22Rv1 (cell line): ENCODE results near the gene BNC2.

Experiments used
- H3K27ac ChIP-seq: fragments of 450-650 bp; 2 replicates; pipeline ENCODE4 v1.5.1; 2017
- ZFX ChIP-seq: fragments of 450-650 bp; IDR thresholded peaks from 2 replicates; pipeline ENCODE4 v1.6.1; 2017; ENCODE audit warnings: antibody characterized with exemption, borderline replicate concordance
- TF ChIP-seq, protein P1 (sequence below): fragments of 450-650 bp; IDR thresholded peaks from 2 replicates; pipeline ENCODE4 v1.5.1; 2017; ENCODE audit warnings: mild to moderate bottlenecking

Gene BNC2

DNA sequence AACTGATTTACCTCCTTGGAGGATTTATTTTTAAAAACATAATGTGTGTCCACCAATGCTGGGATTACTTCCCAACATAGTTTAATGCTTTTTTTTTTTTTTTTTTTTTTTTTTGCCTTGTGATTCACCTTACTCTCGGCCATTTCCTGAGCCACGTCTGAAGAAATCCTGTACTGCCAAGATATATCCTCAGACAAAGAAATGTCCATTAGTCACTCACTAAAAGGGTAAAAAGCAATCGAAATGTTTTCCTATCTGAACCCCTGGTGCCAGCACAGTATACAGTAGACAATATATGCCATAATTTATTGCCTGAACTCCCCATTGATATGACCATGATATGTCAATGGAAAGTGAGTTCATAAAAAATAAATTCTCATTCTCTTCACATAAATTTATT lies 344.1 kb downstream of the BNC2 start:
- TF ChIP-seq ZFX = no peak
- TF ChIP-seq, protein P1, sequence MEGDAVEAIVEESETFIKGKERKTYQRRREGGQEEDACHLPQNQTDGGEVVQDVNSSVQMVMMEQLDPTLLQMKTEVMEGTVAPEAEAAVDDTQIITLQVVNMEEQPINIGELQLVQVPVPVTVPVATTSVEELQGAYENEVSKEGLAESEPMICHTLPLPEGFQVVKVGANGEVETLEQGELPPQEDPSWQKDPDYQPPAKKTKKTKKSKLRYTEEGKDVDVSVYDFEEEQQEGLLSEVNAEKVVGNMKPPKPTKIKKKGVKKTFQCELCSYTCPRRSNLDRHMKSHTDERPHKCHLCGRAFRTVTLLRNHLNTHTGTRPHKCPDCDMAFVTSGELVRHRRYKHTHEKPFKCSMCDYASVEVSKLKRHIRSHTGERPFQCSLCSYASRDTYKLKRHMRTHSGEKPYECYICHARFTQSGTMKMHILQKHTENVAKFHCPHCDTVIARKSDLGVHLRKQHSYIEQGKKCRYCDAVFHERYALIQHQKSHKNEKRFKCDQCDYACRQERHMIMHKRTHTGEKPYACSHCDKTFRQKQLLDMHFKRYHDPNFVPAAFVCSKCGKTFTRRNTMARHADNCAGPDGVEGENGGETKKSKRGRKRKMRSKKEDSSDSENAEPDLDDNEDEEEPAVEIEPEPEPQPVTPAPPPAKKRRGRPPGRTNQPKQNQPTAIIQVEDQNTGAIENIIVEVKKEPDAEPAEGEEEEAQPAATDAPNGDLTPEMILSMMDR = no peak
- no peak overlapping the region for H3K27ac ChIP-seq

- TF ChIP-seq, protein P1 = no peak
- no peak for TF ChIP-seq ZFX
These were observed 345.6 kb downstream of the BNC2 start for GRCh38 chr9:16524823-16525222.

DNA sequence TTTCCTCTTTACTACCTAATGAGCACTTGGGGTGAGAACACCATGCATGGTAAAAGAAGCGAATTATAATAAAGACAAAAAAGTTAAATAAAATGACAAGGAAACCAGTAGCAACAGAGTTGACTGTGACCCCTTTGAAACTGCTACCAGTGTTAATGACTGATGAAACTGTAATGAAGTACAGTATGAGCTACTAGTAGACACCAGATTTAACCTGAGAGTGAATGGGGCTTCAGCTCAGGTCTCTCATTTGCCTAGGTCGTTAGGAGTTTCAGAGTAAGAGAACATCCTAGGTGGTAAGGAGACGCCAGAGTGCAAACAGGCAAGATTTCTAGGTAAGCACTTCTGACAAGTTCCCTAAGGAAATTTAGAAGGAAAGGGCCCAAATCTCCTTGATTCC lies 346.4 kb downstream of the BNC2 start:
- no peak for TF ChIP-seq ZFX
- TF ChIP-seq, protein P1 = no peak
- no peak overlapping the region for H3K27ac ChIP-seq

More at GRCh38 chr9:16524823-16525222, 345.6 kb downstream of the BNC2 start:
- H3K27ac ChIP-seq = no peak overlapping the region

DNA sequence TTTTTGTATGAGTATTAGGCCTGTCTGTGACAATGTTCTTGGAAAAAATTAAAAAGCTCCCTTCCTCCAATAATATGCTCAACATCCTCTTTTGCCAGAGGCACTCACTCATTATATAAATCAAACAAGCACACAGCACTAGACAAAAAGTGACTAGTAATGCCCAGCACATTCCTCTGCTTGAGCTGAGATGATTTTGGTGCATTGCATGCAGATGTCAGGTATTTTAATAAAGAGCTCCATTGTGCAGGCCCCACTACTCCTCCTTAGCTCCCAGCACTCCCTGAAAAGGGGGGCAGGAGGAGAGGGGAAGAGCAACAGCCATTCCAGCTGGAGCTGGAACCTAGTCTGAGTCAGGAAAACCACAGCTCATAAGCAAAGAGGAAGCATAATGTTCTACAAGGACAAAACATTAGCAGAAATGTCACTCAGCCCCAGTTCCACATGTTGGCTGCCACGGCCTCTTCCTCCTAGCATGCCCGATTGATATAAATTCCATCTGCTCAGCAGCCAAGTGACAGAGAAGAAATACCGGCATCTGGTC lies 348.5 kb downstream of the BNC2 start:
- TF ChIP-seq, protein P1 = no peak
- no peak for TF ChIP-seq ZFX
- no peak overlapping the region for H3K27ac ChIP-seq

DNA sequence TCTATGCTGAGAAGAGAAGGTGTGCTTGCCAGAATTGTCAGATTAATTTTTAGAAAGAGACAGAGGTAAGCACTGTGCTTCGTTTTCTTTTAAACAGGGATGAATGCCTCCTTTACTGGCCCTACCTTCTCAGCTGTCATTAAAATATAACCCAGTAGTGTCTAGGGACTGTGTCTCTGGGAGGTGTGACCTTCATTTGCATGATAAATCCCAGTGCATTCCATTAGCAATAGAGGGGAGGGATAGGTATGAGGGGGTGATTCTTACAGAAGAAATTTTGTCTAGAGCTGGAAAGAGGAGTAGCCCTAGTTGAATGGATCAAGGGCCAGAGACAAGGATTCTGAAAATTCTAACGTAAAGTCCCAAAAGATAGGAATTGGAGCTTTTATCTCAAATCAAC lies 351.5 kb downstream of the BNC2 start:
- H3K27ac ChIP-seq = no peak overlapping the region
- TF ChIP-seq, protein P1 = no peak
- TF ChIP-seq ZFX = no peak

DNA sequence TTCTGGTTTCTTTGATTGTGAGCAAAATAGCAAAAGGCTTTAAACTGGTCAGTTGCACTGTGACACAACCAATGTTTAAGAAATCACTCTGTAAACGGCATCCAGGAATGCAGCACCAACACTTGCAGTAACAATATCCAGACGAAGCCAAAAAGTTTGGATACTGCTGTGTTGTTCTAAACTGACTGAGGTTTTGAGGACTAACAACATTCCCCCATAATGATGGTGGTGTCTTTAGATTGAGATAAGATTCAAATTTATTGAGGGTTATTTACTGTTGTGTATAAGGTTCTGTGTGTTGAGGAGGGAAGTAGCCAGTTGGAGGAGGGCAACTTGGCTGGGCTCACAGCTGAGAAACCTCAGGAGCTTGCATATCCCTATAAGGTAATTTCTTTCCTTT lies 353.6 kb downstream of the BNC2 start:
- no peak overlapping the region for H3K27ac ChIP-seq
- TF ChIP-seq, protein P1 = no peak
- TF ChIP-seq ZFX = no peak

DNA sequence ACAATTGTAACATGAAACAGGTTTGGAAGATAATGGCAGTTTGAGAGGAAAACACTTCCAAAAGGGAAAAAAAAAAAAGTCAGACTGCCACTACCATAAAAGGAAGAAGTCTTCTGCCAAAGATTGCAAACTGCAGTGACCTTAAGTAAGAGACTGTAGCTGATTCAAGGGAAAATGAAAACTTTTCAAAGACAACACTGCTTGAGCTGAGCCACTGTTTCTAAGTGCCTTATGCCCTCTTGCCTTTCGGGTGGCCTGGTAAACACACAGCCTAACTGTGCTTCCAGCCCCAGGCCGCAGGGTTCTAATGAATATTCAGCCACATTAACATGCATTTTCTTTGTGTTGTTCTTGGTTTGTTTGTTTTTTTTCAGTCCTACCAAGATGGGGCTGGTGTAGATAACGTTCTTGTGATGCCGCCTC lies 354.6 kb downstream of the BNC2 start:
- no peak overlapping the region for H3K27ac ChIP-seq
- TF ChIP-seq, protein P1 = no peak
- no peak for TF ChIP-seq ZFX
